GM19397 (cell line): Measurements from ENCODE around the gene GSC.
"Not testable (repeated sequence)": the region's sequence is repeated elsewhere in the genome, so short reads cannot be mapped to it uniquely, and the experiment has no call there.

Source experiments
- ATAC-seq: cut with Tn5 transposase; IDR thresholded peaks from one replicate; pipeline ENCODE4 v1.9.1; 2021; ENCODE audit warnings: mild to moderate bottlenecking, moderate library complexity; ENCODE audit not compliant: unreplicated experiment

GSC gene

GRCh38 chr14:94769391-94770250 lies at the start of gene GSC:
TSS of gene GSC (minus strand) at chr14:94770113. CDS start at chr14:94770015, 98 bp downstream.
- no peak for ATAC-seq

GRCh38 chr14:94819531-94819930 lies 49.6 kb upstream of the GSC start:
- ATAC-seq: no peak

- no peak for ATAC-seq
Measured at GRCh38 chr14:94816113-94816512, 46.2 kb upstream of the GSC start.

- ATAC-seq: no peak
Measured at GRCh38 chr14:94805680-94806288, 35.9 kb upstream of the GSC start.

GRCh38 chr14:94801225-94801624 lies 31.3 kb upstream of the GSC start:
- no peak for ATAC-seq

- not testable (repeated sequence) for ATAC-seq
Measured at GRCh38 chr14:94800764-94801163, 30.9 kb upstream of the GSC start.

GRCh38 chr14:94797887-94798286 lies 28.0 kb upstream of the GSC start:
- ATAC-seq: no peak

- no peak for ATAC-seq
Measured at GRCh38 chr14:94796278-94796677, 26.4 kb upstream of the GSC start.

- ATAC-seq: no peak
Measured at GRCh38 chr14:94795372-94795771, 25.5 kb upstream of the GSC start.

GRCh38 chr14:94793901-94794300 lies 24.0 kb upstream of the GSC start:
- no peak for ATAC-seq

GRCh38 chr14:94787655-94788054 lies 17.7 kb upstream of the GSC start:
- ATAC-seq: no peak

GRCh38 chr14:94787092-94787491 lies 17.2 kb upstream of the GSC start:
- no peak for ATAC-seq

GRCh38 chr14:94780536-94781399 lies 10.9 kb upstream of the GSC start:
- no peak for ATAC-seq

GRCh38 chr14:94779713-94780112 lies 9.8 kb upstream of the GSC start:
- no peak for ATAC-seq

GRCh38 chr14:94775871-94776210 lies 5.9 kb upstream of the GSC start:
- ATAC-seq: no peak

- no peak for ATAC-seq
Measured at GRCh38 chr14:94775091-94775870, 5.4 kb upstream of the GSC start.

- ATAC-seq: no peak
Measured at GRCh38 chr14:94774344-94775090, 4.6 kb upstream of the GSC start.

- no peak for ATAC-seq
Measured at GRCh38 chr14:94773655-94774343, 3.9 kb upstream of the GSC start.

GRCh38 chr14:94773061-94773648 lies 3.2 kb upstream of the GSC start:
- no peak for ATAC-seq
